ENCODE data around the gene KLF6. TPM values are rescaled to one million over a fixed set of nuclear protein-coding genes. Genes with fewer than 3 reads are reported as not detected.
A peak's percentile ranks its signal among the peaks of the same experiment; 100 is the strongest.

KLF6 gene
- polyA plus RNA-seq, 1 of the 3 experiments (the other 2 are of a cell fraction), result 148 TPM

GRCh38 chr10:3782146-3782450 lies 2.9 kb downstream of the KLF6 start:
- Histone ChIP-seq H4K20me1 (ENCODE audit: insufficient read depth) (peaks cover 74% of the 10 kb centered on the region), H2AFZ (ENCODE audit: low read depth) (no peak overlapping the region), H3K27ac (ENCODE audit: low read depth in 2 of 2, low read length in 1 of 2) (peak overlapping the region; percentile 80 to 99), H3K9me2 (no peaks in the 10 kb centered on the region), H3K4me3 (ENCODE audit: low read depth in 2 of 2, low read length in 1 of 2) (peak overlapping the region; percentile 95 to 97; a peak in 3 of 4 replicates), H3K9me3 (no peaks in the 10 kb centered on the region), H3F3A (replicated peaks; ENCODE audit: insufficient read depth) (peaks cover 68% of the 10 kb centered on the region), H3K36me3 (replicated peaks in 1 of 2; ENCODE audit: control insufficient read depth in 1 of 2, insufficient read depth in 2 of 2, low read length in 1 of 2) (peaks cover 51 to 73% of the 10 kb centered on the region in 2 experiments), H3K4me1 (ENCODE audit: control insufficient read depth in 1 of 2, insufficient read depth in 2 of 2, low read depth in 1 of 2, low read length in 1 of 2) (peaks cover 36 to 37% of the 10 kb centered on the region in 2 experiments), H3K9ac (peak overlapping the region; percentile 98), H3K4me2 (peak overlapping the region; percentile 93), H3K79me2 (ENCODE audit: insufficient read depth) (peaks cover 86% of the 10 kb centered on the region), H3K27me3 (ENCODE audit: insufficient read depth) (no peaks in the 10 kb centered on the region)
- WGBS (ENCODE audit: low lambda C conversion rate), result 25% methylated on average over 8 of the region's 8 CpGs
- DNase-seq, result no peak
- CTCF ChIA-PET, result interaction anchor here (0.8 to 1.2 kb wide), 2 partner anchors 110 to 875 kb away, joined by 3 to 4 read pairs; no protein-coding TSS in a partner anchor
- TF ChIP-seq EP300 (IDR thresholded peaks at IDR 0.05; ENCODE audit: borderline replicate concordance in 1 of 2, low read depth in 1 of 2, low read length in 1 of 2), result no peak
- no peak; the same call in 1 of the 2 replicates for TF ChIP-seq MAX (IDR thresholded peaks at IDR 0.05; ENCODE audit: low read depth)
- TF ChIP-seq GABPA (IDR thresholded peaks at IDR 0.05; ENCODE audit: low read depth), result no peak
- no peak for TF ChIP-seq MXI1 (IDR thresholded peaks at IDR 0.05; ENCODE audit: low read depth, low read length)
- TF ChIP-seq IRF3 (IDR thresholded peaks at IDR 0.05; ENCODE audit: low read depth, low read length), result no peak
- TF ChIP-seq SMC3 (IDR thresholded peaks at IDR 0.05; ENCODE audit: low read depth, low read length), result no peak
- no peak for TF ChIP-seq USF2 (IDR thresholded peaks at IDR 0.05; ENCODE audit: borderline replicate concordance, low read depth, low read length)
- TF ChIP-seq ELF1 (IDR thresholded peaks at IDR 0.05), result 0 out of 2 replicates have a peak, but pooled peaks have one; percentile 5
- peak; percentile 29; the same call in 1 of the 2 replicates for TF ChIP-seq USF1 (IDR thresholded peaks at IDR 0.05; ENCODE audit: borderline replicate concordance, low read depth)
- POLR2A ChIA-PET, result no interaction called here

GRCh38 chr10:3781468-3782145 lies 3.4 kb downstream of the KLF6 start:
- Histone ChIP-seq H4K20me1 (ENCODE audit: insufficient read depth) (peaks cover 79% of the 10 kb centered on the region), H3K4me2 (peak overlapping the region; percentile 93), H3K9me2 (no peaks in the 10 kb centered on the region), H3K9me3 (no peaks in the 10 kb centered on the region), H3K79me2 (ENCODE audit: insufficient read depth) (peaks cover 89% of the 10 kb centered on the region), H3K4me1 (ENCODE audit: control insufficient read depth in 1 of 2, insufficient read depth in 2 of 2, low read depth in 1 of 2, low read length in 1 of 2) (peaks cover 37 to 41% of the 10 kb centered on the region in 2 experiments), H3F3A (replicated peaks; ENCODE audit: insufficient read depth) (peaks cover 69% of the 10 kb centered on the region), H3K9ac (peak overlapping the region; percentile 98), H3K4me3 (ENCODE audit: low read depth in 2 of 2, low read length in 1 of 2) (peak overlapping the region; percentile 95 to 97; a peak in 3 of 4 replicates), H3K36me3 (replicated peaks in 1 of 2; ENCODE audit: control insufficient read depth in 1 of 2, insufficient read depth in 2 of 2, low read length in 1 of 2) (peaks cover 56 to 78% of the 10 kb centered on the region in 2 experiments), H3K27ac (ENCODE audit: low read depth in 2 of 2, low read length in 1 of 2) (peak overlapping the region; percentile 80 to 99), H2AFZ (ENCODE audit: low read depth) (no peak overlapping the region), H3K27me3 (ENCODE audit: insufficient read depth) (no peaks in the 10 kb centered on the region)
- no peak for DNase-seq
- POLR2A ChIA-PET, result no interaction called here
- WGBS (ENCODE audit: low lambda C conversion rate), result 63% methylated on average over 29 of the region's 31 CpGs
- CTCF ChIA-PET, result interaction anchor here (0.8 to 1.4 kb wide), 3 partner anchors 109 to 875 kb away, joined by 3 to 5 read pairs (median 4); no protein-coding TSS in a partner anchor
- no peak for TF ChIP-seq EZH2phosphoT487 (IDR thresholded peaks at IDR 0.05; ENCODE audit: borderline replicate concordance, low read depth)
- no peak for TF ChIP-seq NRF1 (IDR thresholded peaks at IDR 0.05; ENCODE audit: low read depth, low read length)
- TF ChIP-seq GATA2 (CRISPR knock-in tag; IDR thresholded peaks at IDR 0.05), result no peak
- no peak for TF ChIP-seq REST (IDR thresholded peaks at IDR 0.05; ENCODE audit: low read depth, low read length)
- TF ChIP-seq YY1 (IDR thresholded peaks at IDR 0.05; ENCODE audit: low read depth), result no peak
- no peak for TF ChIP-seq USF1 (IDR thresholded peaks at IDR 0.05; ENCODE audit: borderline replicate concordance, low read depth)
- 0 out of 2 replicates have a peak, but pooled peaks have one; percentile 21 for TF ChIP-seq TEAD4 (IDR thresholded peaks at IDR 0.05; ENCODE audit: borderline replicate concordance, insufficient read depth)
- TF ChIP-seq NFIC (IDR thresholded peaks at IDR 0.05; ENCODE audit: borderline replicate concordance), result no peak
- TF ChIP-seq FOSL2 (IDR thresholded peaks at IDR 0.05; ENCODE audit: borderline replicate concordance, low read depth), result no peak
- TF ChIP-seq JUND (IDR thresholded peaks at IDR 0.05), result no peak
- no peak for TF ChIP-seq SIN3A (IDR thresholded peaks at IDR 0.05; ENCODE audit: borderline replicate concordance, low read depth, low read length)

Measured in SK-N-SH (cell line).